Activated CD4-positive, alpha-beta memory T cell treated with anti-CD3 and anti-CD28 coated beads for 36 hours (primary cell): Measurements from ENCODE around the gene REL. TPM values are rescaled to one million over a fixed set of nuclear protein-coding genes. Genes with fewer than 3 reads are reported as not detected.
A peak's percentile ranks its signal among the peaks of the same experiment; 100 is the strongest.

ENCODE experiments used
- CTCF ChIA-PET: fragments of 350-600 bp; sonication (Branson Sonifier 250); formaldehyde crosslinking; loops from one replicate; lab custom pipeline; 2021; ENCODE audit warnings: antibody characterized with exemption, inconsistent platforms; lab: Charles Lee
- POLR2A ChIA-PET: fragments of 350-600 bp; sonication (Branson Sonifier 250); formaldehyde crosslinking; loops from one replicate; lab custom pipeline; 2021; ENCODE audit warnings: antibody characterized with exemption; lab: Charles Lee
- DNase-seq: peaks from one replicate; pipeline ENCODE4 v3.0.0-alpha.2; 2020
- H3K27ac Mint-ChIP-seq: one replicate; pipeline ENCODE4 v1.8.0; 2021; ENCODE audit warnings: mixed read lengths
- H3K27me3 Mint-ChIP-seq: one replicate; pipeline ENCODE4 v1.8.0; 2021; ENCODE audit warnings: mixed read lengths
- H3K36me3 Mint-ChIP-seq: one replicate; pipeline ENCODE4 v1.8.0; 2021; ENCODE audit warnings: mixed read lengths
- H3K4me1 Mint-ChIP-seq: one replicate; pipeline ENCODE4 v1.8.0; 2021; ENCODE audit warnings: low read depth, mixed read lengths
- H3K4me3 Mint-ChIP-seq: one replicate; pipeline ENCODE4 v1.8.0; 2021; ENCODE audit warnings: mild to moderate bottlenecking, mixed read lengths
- H3K9me3 Mint-ChIP-seq: one replicate; pipeline ENCODE4 v1.8.0; 2021; ENCODE audit warnings: mixed read lengths
- intact Hi-C: fragments of 100-400 bp; cut with micrococcal nuclease; formaldehyde crosslinking; loops from one replicate; pipeline ENCODE4 v1.15.1; 2023
- total RNA-seq, 2 experiments: library from RNA; stranded (reverse); gene quantifications; one replicate each; pipeline ENCODE4 v1.2.3, GENCODE V29; 2021

Gene REL
- total RNA-seq, 2 experiments from 2014 or later = 37.1 to 38.1 TPM

DNA sequence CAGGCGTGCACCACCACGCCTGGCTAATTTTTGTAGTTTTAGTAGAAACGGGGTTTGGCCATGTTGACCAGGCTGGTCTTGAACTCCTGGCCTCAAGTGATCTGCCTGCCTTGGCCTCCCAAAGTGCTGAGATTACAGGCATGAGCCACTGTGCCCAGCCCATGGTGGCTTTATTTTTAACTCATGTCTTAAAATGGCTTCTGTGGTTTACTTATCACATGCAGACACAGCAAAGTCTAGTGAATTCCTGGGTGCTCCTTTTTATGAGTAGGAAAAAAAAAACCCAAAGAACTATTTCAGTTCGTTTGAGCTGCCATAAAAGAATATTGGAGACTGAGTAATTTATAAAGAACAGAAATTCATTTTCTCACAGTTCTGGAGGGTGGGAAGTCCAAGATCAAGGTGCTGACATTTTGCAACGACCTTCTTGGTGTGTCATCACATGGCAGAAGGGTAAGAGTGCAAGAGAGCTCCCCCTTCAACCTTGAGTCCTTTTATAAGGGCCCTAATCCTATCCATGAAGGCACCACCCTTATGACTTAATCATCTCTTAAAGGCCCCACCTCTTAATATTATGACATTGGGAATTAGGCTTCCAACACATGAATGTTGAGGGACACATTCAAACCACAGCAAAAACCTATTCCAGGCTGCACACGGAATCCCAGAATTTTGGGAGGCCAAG lies 12.6 kb upstream of the REL start:
- no peak for DNase-seq
- CTCF ChIA-PET = interaction anchor here (1.2 to 1.4 kb wide), 2 partner anchors 13 to 25 kb away, joined by 3 to 7 read pairs; partner anchors contain the start of gene REL
- intact Hi-C loops = no loop called here
- peaks cover 16% of the 10 kb centered on the region for H3K36me3 Mint-ChIP-seq
- no peak overlapping the region for H3K27ac Mint-ChIP-seq
- H3K9me3 Mint-ChIP-seq = peaks cover 23% of the 10 kb centered on the region
- no peaks in the 10 kb centered on the region for H3K27me3 Mint-ChIP-seq
- POLR2A ChIA-PET = interaction anchor here (2.0 kb wide), 1 partner anchor 13 kb away, joined by 6 read pairs; the partner anchor contains the start of gene REL
- peaks cover 33% of the 10 kb centered on the region for H3K4me1 Mint-ChIP-seq
- H3K4me3 Mint-ChIP-seq = no peak overlapping the region

DNA sequence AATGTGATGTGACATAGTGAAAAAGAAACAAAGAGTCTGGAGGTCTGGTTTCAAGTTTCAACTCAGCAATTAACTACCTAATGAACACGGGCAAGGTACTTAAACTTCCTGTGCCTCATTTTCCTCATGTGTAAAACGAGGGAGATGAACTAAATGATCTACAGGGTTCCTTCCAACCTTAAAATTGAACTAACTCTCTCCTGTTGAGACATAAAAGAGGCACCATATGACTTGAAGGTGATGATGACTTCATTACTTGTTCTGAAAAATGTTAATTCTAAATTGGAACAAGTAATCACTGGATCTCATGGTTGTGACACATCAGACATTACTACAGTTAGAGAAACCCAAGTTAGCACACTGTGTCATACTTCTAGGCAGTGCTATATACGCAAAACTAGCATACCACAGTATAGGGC lies 8.9 kb upstream of the REL start:
- CTCF ChIA-PET = interaction anchor here (0.7 kb wide), 1 partner anchor 12 kb away, joined by 5 read pairs; no protein-coding TSS in a partner anchor
- no peak for DNase-seq
- Mint-ChIP-seq H3K9me3 (peaks cover 18% of the 10 kb centered on the region), H3K4me3 (peak overlapping the region; percentile 29), H3K27ac (peak overlapping the region; percentile 90), H3K36me3 (peaks cover 13% of the 10 kb centered on the region), H3K27me3 (no peaks in the 10 kb centered on the region), H3K4me1 (peaks cover 34% of the 10 kb centered on the region)
- intact Hi-C loops = loop anchor here (1.0 to 5.0 kb wide), 8 partner anchors 9 to 144 kb away; partner anchors contain the start of genes PEX13 and REL
- POLR2A ChIA-PET = interaction anchor here (0.6 kb wide), 1 partner anchor 19 kb away, joined by 3 read pairs; no protein-coding TSS in a partner anchor

- no peaks in the 10 kb centered on the region for H3K27me3 Mint-ChIP-seq
- peak; percentile 36 for DNase-seq
- POLR2A ChIA-PET = interaction anchor here (0.6 to 1.0 kb wide), 2 partner anchors 39 to 67 kb away, joined by 3 to 7 read pairs; no protein-coding TSS in a partner anchor
- H3K4me1 Mint-ChIP-seq = peaks cover 29% of the 10 kb centered on the region
- peak overlapping the region; percentile 29 for H3K4me3 Mint-ChIP-seq
- peaks cover 10% of the 10 kb centered on the region for H3K9me3 Mint-ChIP-seq
- H3K36me3 Mint-ChIP-seq = peaks cover 5% of the 10 kb centered on the region
- H3K27ac Mint-ChIP-seq = peak overlapping the region; percentile 90
- CTCF ChIA-PET = interaction anchor here (0.7 kb wide), 1 partner anchor 11 kb away, joined by 5 read pairs; no protein-coding TSS in a partner anchor
- intact Hi-C loops = loop anchor here (1.0 to 5.0 kb wide), 3 partner anchors 98 to 143 kb away; partner anchors contain the start of gene PEX13
Measured at GRCh38 chr2:60873381-60873780, 8.0 kb upstream of the REL start.

- Mint-ChIP-seq H3K27me3 (no peaks in the 10 kb centered on the region), H3K9me3 (peaks cover 3% of the 10 kb centered on the region), H3K4me1 (peaks cover 31% of the 10 kb centered on the region), H3K4me3 (no peak overlapping the region), H3K27ac (no peak overlapping the region), H3K36me3 (peaks cover 2% of the 10 kb centered on the region)
- DNase-seq = no peak
- intact Hi-C loops = no loop called here
- POLR2A ChIA-PET = no interaction called here
- CTCF ChIA-PET = no interaction called here
Measured at GRCh38 chr2:60875520-60875919, 5.9 kb upstream of the REL start.

GRCh38 chr2:60880643-60881046 lies 729 bp upstream of the REL start:
- H3K27me3 Mint-ChIP-seq = no peaks in the 10 kb centered on the region
- DNase-seq = no peak
- intact Hi-C loops = loop anchor here (1.0 to 5.0 kb wide), 5 partner anchors 8 to 1427 kb away; partner anchors contain the start of genes PEX13, USP34 and XPO1
- peak overlapping the region; percentile 85 for H3K4me3 Mint-ChIP-seq
- H3K4me1 Mint-ChIP-seq = peaks cover 21% of the 10 kb centered on the region
- H3K9me3 Mint-ChIP-seq = peaks cover under 1% of the 10 kb centered on the region
- H3K27ac Mint-ChIP-seq = peak overlapping the region; percentile 89
- peaks cover 18% of the 10 kb centered on the region for H3K36me3 Mint-ChIP-seq
- POLR2A ChIA-PET = interaction anchor here (0.7 to 3.2 kb wide), 7 partner anchors 13 to 74 kb away, joined by 3 to 28 read pairs (median 5); no protein-coding TSS in a partner anchor
- CTCF ChIA-PET = interaction anchor here (1.2 to 2.8 kb wide), 3 partner anchors 61 to 118 kb away, joined by 4 to 16 read pairs (median 9); no protein-coding TSS in a partner anchor

DNA sequence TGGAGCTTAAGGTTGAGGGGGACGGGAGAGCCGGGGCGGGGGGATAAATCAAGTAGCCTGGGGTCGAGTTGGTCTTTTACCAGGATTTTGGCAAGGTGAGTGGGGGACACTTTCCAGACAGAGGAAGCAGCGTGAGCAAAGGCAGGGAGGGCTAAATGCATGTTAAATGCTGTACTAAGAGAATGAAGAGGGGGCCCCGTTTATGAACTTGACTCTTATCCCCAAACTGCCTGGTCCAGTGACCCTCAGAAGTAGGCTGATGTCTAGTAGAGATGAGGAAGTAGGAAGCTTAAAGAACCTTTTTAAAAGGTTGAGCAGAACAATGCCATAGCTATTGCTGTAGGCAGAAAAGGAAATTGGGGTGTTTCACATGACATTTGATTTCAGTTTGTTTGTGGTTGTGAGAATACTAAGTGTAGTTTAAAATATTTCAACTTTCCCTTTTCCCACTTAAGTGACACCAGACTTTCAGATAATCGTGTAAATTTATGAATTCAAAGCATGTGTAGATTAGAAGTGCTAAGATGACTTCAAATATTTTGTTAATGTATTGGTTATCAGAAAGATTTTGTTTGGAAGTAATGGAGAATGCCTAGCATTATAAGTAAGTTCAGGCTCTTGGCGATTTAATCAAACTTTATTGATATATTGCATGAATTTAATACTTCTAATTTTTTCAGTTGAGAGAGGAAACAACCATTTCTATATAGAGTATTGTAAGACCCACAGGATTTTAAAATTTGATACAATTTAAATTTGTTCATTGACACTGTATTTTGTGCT lies 1.8 kb downstream of the REL start:
- peak overlapping the region; percentile 100 for H3K4me3 Mint-ChIP-seq
- H3K4me1 Mint-ChIP-seq = peaks cover 36% of the 10 kb centered on the region
- peaks cover 27% of the 10 kb centered on the region for H3K36me3 Mint-ChIP-seq
- POLR2A ChIA-PET = interaction anchor here (0.9 to 3.2 kb wide), 8 partner anchors 8 to 127 kb away, joined by 3 to 28 read pairs (median 8); partner anchors contain the start of gene PAPOLG
- H3K27me3 Mint-ChIP-seq = no peaks in the 10 kb centered on the region
- no peaks in the 10 kb centered on the region for H3K9me3 Mint-ChIP-seq
- H3K27ac Mint-ChIP-seq = peak overlapping the region; percentile 96
- CTCF ChIA-PET = interaction anchor here (0.5 to 2.8 kb wide), 9 partner anchors 10 to 115 kb away, joined by 3 to 16 read pairs (median 4); no protein-coding TSS in a partner anchor
- no peak for DNase-seq
- intact Hi-C loops = loop anchor here (1.0 to 5.0 kb wide), 6 partner anchors 64 to 1424 kb away; partner anchors contain the start of genes PAPOLG, USP34 and XPO1

- POLR2A ChIA-PET = interaction anchor here (1.4 kb wide), 1 partner anchor 77 kb away, joined by 4 read pairs; no protein-coding TSS in a partner anchor
- Mint-ChIP-seq H3K4me3 (peak overlapping the region; percentile 100), H3K9me3 (no peaks in the 10 kb centered on the region), H3K36me3 (peaks cover 33% of the 10 kb centered on the region), H3K4me1 (peaks cover 43% of the 10 kb centered on the region), H3K27ac (peak overlapping the region; percentile 96), H3K27me3 (no peaks in the 10 kb centered on the region)
- intact Hi-C loops = loop anchor here (1.0 to 5.0 kb wide), 6 partner anchors 65 to 1423 kb away; partner anchors contain the start of genes PAPOLG, USP34 and XPO1
- no peak for DNase-seq
- CTCF ChIA-PET = interaction anchor here (0.7 to 2.5 kb wide), 3 partner anchors 11 to 79 kb away, joined by 5 to 8 read pairs (median 7); no protein-coding TSS in a partner anchor
Measured at GRCh38 chr2:60883896-60884295, 2.5 kb downstream of the REL start.

- peak overlapping the region; percentile 74 for H3K27ac Mint-ChIP-seq
- peaks cover 3% of the 10 kb centered on the region for H3K9me3 Mint-ChIP-seq
Measured at GRCh38 chr2:60884800-60885199, 3.4 kb downstream of the REL start.

DNA sequence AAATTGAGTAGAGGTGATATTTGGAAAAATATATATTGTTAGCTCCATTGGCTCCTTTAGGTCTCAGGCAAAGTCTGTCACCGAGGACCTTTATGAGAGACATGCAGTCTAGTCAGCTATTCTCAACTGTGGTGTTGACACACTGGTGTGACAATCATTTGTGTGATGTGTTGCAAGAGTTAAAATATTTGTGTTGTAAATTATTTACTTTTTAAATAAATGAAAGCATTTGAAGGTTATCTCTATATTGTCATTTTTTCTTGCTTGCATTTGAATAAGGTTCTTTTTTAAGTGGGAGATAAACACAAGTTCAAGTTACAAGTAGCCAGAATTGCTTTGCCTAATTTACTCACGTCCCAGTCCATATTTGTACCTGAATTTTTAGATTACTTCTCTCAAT lies 4.3 kb downstream of the REL start:
- no peak for DNase-seq
- CTCF ChIA-PET = interaction anchor here (1.4 to 2.5 kb wide), 3 partner anchors 67 to 113 kb away, joined by 4 to 8 read pairs (median 7); no protein-coding TSS in a partner anchor
- H3K27ac Mint-ChIP-seq = peak overlapping the region; percentile 74
- H3K4me3 Mint-ChIP-seq = peak overlapping the region; percentile 68
- H3K27me3 Mint-ChIP-seq = no peaks in the 10 kb centered on the region
- POLR2A ChIA-PET = no interaction called here
- peaks cover 4% of the 10 kb centered on the region for H3K9me3 Mint-ChIP-seq
- H3K36me3 Mint-ChIP-seq = peaks cover 48% of the 10 kb centered on the region
- H3K4me1 Mint-ChIP-seq = peaks cover 53% of the 10 kb centered on the region
- intact Hi-C loops = loop anchor here (1.0 to 2.0 kb wide), 2 partner anchors 14 to 291 kb away; no protein-coding TSS in a partner anchor

More at GRCh38 chr2:60884800-60885199, 3.4 kb downstream of the REL start:
- Mint-ChIP-seq H3K4me1 (peaks cover 50% of the 10 kb centered on the region), H3K27me3 (no peaks in the 10 kb centered on the region), H3K4me3 (peak overlapping the region; percentile 68), H3K36me3 (peaks cover 39% of the 10 kb centered on the region)
- ChIA-PET POLR2A (interaction anchor here (0.5 to 1.4 kb wide), 2 partner anchors 78 to 311 kb away, joined by 3 to 4 read pairs; no protein-coding TSS in a partner anchor), CTCF (interaction anchor here (0.7 to 2.5 kb wide), 4 partner anchors 12 to 114 kb away, joined by 4 to 8 read pairs (median 6); no protein-coding TSS in a partner anchor)
- DNase-seq = no peak
- intact Hi-C loops = loop anchor here (1.0 to 5.0 kb wide), 5 partner anchors 15 to 1423 kb away; partner anchors contain the start of genes USP34 and XPO1

GRCh38 chr2:60886991-60887390 lies 5.6 kb downstream of the REL start:
- Mint-ChIP-seq H3K4me1 (peaks cover 65% of the 10 kb centered on the region), H3K9me3 (peaks cover 4% of the 10 kb centered on the region), H3K4me3 (peak overlapping the region; percentile 57), H3K36me3 (peaks cover 52% of the 10 kb centered on the region), H3K27ac (peak overlapping the region; percentile 47), H3K27me3 (no peaks in the 10 kb centered on the region)
- no peak for DNase-seq
- ChIA-PET CTCF (interaction anchor here (0.6 to 1.1 kb wide), 2 partner anchors 14 to 82 kb away, joined by 4 to 7 read pairs; no protein-coding TSS in a partner anchor), POLR2A (no interaction called here)
- intact Hi-C loops = no loop called here

DNA sequence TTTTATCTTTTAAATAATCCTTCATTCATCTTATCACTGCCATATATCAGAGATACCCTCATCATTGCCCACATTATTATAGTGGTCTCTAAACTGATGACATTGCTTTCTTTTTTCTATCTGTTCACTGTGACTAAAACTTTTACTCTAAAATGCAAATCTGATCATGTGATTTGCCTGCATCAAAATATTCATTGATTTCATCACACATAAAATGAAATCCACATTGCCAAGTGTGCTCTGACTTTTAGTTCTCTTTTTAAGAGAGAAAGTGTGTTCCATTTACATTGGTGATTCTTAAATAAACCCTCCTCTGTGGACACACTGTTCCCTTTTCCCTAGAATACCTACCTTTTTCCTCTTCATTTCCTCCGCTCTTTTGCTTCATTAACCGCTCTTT lies 7.5 kb downstream of the REL start:
- peaks cover 45% of the 10 kb centered on the region for H3K36me3 Mint-ChIP-seq
- CTCF ChIA-PET = no interaction called here
- no peaks in the 10 kb centered on the region for H3K27me3 Mint-ChIP-seq
- intact Hi-C loops = no loop called here
- POLR2A ChIA-PET = no interaction called here
- DNase-seq = no peak
- H3K27ac Mint-ChIP-seq = peak overlapping the region; percentile 19
- H3K9me3 Mint-ChIP-seq = peaks cover 4% of the 10 kb centered on the region
- H3K4me1 Mint-ChIP-seq = peaks cover 71% of the 10 kb centered on the region
- no peak overlapping the region for H3K4me3 Mint-ChIP-seq
